H9 (cell line): ENCODE results near the gene STARD8. TPM values are rescaled to one million over a fixed set of nuclear protein-coding genes. Genes with fewer than 3 reads are reported as not detected.

ENCODE experiments used
- DNase-seq: peaks from one replicate; pipeline ENCODE4 v3.0.0-alpha.2; 2017
- H2AFZ ChIP-seq: one replicate; pipeline ENCODE4 v1.6.1; 2013; ENCODE audit warnings: mild to moderate bottlenecking, low read length, control low read depth, moderate library complexity
- H2AK5ac ChIP-seq: 2 replicates; pipeline ENCODE4 v1.6.1; 2013; ENCODE audit warnings: low read length, control low read depth, mixed read lengths; ENCODE audit not compliant: insufficient read length
- H2BK120ac ChIP-seq: one replicate; pipeline ENCODE4 v1.6.1; 2013; ENCODE audit warnings: low read depth, mild to moderate bottlenecking, low read length, control low read depth, inconsistent platforms; ENCODE audit not compliant: poor library complexity, severe bottlenecking
- H2BK12ac ChIP-seq: 2 replicates; pipeline ENCODE4 v1.6.1; 2013; ENCODE audit warnings: low read length, control low read depth, mixed read lengths, low read depth; ENCODE audit not compliant: insufficient read length
- H2BK15ac ChIP-seq: 2 replicates; pipeline ENCODE4 v1.6.1; 2013; ENCODE audit warnings: low read depth, low read length, control low read depth
- H2BK20ac ChIP-seq: one replicate; pipeline ENCODE4 v1.6.1; 2013; ENCODE audit warnings: low read depth, mild to moderate bottlenecking, low read length, control low read depth, inconsistent platforms; ENCODE audit not compliant: poor library complexity, severe bottlenecking
- H2BK5ac ChIP-seq: 2 replicates; pipeline ENCODE4 v1.6.1; 2013; ENCODE audit warnings: low read length, control low read depth, mixed read lengths; ENCODE audit not compliant: insufficient read length
- H3K14ac ChIP-seq: 2 replicates; pipeline ENCODE4 v1.6.1; 2013; ENCODE audit warnings: low read length, control low read depth; ENCODE audit not compliant: insufficient read depth
- H3K18ac ChIP-seq: 2 replicates; pipeline ENCODE4 v1.6.1; 2013; ENCODE audit warnings: low read depth, mild to moderate bottlenecking, mixed read lengths, low read length, control low read depth; ENCODE audit not compliant: insufficient read length
- H3K23ac ChIP-seq: 2 replicates; pipeline ENCODE4 v1.6.1; 2013; ENCODE audit warnings: low read length, control low read depth, mixed read lengths, low read depth; ENCODE audit not compliant: insufficient read length
- H3K23me2 ChIP-seq: 2 replicates; pipeline ENCODE4 v1.6.1; 2013; ENCODE audit warnings: low read depth, mild to moderate bottlenecking, mixed read lengths, low read length, control low read depth; ENCODE audit not compliant: insufficient read length, poor library complexity, severe bottlenecking
- H3K27ac ChIP-seq: 2 replicates; pipeline ENCODE4 v1.5.1; 2013; ENCODE audit warnings: low read length, control low read depth, mixed read lengths, low read depth; ENCODE audit not compliant: insufficient read length
- H3K27me3 ChIP-seq: 2 replicates; pipeline ENCODE4 v1.6.1; 2013; ENCODE audit warnings: low read length, control low read depth, inconsistent platforms; ENCODE audit not compliant: insufficient read depth
- H3K4ac ChIP-seq: 2 replicates; pipeline ENCODE4 v1.6.1; 2013; ENCODE audit warnings: low read depth, mild to moderate bottlenecking, control low read depth, inconsistent platforms, low read length, moderate library complexity
- H3K4me1 ChIP-seq: 2 replicates; pipeline ENCODE4 v1.6.1; 2013; ENCODE audit warnings: low read length, control low read depth, inconsistent platforms; ENCODE audit not compliant: insufficient read depth
- H3K4me2 ChIP-seq: 2 replicates; pipeline ENCODE4 v1.6.1; 2013; ENCODE audit warnings: low read length, control low read depth, mixed read lengths; ENCODE audit not compliant: insufficient read length, insufficient read depth
- H3K56ac ChIP-seq: 2 replicates; pipeline ENCODE4 v1.6.1; 2013; ENCODE audit warnings: low read depth, mild to moderate bottlenecking, mixed read lengths, low read length, control low read depth; ENCODE audit not compliant: insufficient read length
- H3K79me1 ChIP-seq: 2 replicates; pipeline ENCODE4 v1.6.1; 2013; ENCODE audit warnings: low read depth, mild to moderate bottlenecking, moderate library complexity, low read length, control low read depth, inconsistent platforms; ENCODE audit not compliant: insufficient read depth, poor library complexity, severe bottlenecking
- H3K79me2 ChIP-seq: 2 replicates; pipeline ENCODE4 v1.6.1; 2013; ENCODE audit warnings: low read length, control low read depth, inconsistent platforms; ENCODE audit not compliant: insufficient read depth
- H3K9ac ChIP-seq: 2 replicates; pipeline ENCODE4 v1.6.1; 2013; ENCODE audit warnings: low read length, control low read depth, mixed read lengths; ENCODE audit not compliant: insufficient read length; ENCODE audit errors: extremely low read depth
- H3K9me3 ChIP-seq: one replicate; pipeline ENCODE4 v1.6.1; 2013; ENCODE audit warnings: low read depth, low read length, inconsistent platforms; ENCODE audit not compliant: control insufficient read depth
- H3T11ph ChIP-seq: one replicate; pipeline ENCODE4 v1.6.1; 2013; ENCODE audit warnings: mild to moderate bottlenecking, low read length, control low read depth, inconsistent platforms
- H4K20me1 ChIP-seq: one replicate; pipeline ENCODE4 v1.6.1; 2013; ENCODE audit not compliant: control insufficient read depth, insufficient read length, insufficient read depth
- H4K5ac ChIP-seq: 2 replicates; pipeline ENCODE4 v1.6.1; 2013; ENCODE audit warnings: low read depth, mild to moderate bottlenecking, mixed read lengths, low read length, control low read depth; ENCODE audit not compliant: insufficient read length
- H4K8ac ChIP-seq: replicated peaks from 2 replicates; pipeline ENCODE4 v1.6.1; 2013; ENCODE audit warnings: low read length, control low read depth, mixed read lengths, low read depth; ENCODE audit not compliant: insufficient read length
- H4K91ac ChIP-seq: 2 replicates; pipeline ENCODE4 v1.6.1; 2013; ENCODE audit warnings: low read depth, mild to moderate bottlenecking, moderate library complexity, mixed read lengths, low read length, control low read depth; ENCODE audit not compliant: insufficient read length
- H3K27ac Mint-ChIP-seq, 3 experiments: 2 replicates in 2 of 3; 3 replicates in 1 of 3; pipeline ENCODE4 v1.8.0; 2020 to 2021; ENCODE audit warnings: mixed read lengths in 3 of 3, mild to moderate bottlenecking in 1 of 3, moderate library complexity in 1 of 3
- H3K27me3 Mint-ChIP-seq: 2 replicates; pipeline ENCODE4 v1.8.0; 2021; ENCODE audit warnings: low read depth, mild to moderate bottlenecking, moderate library complexity, mixed read lengths
- H3K36me3 Mint-ChIP-seq, 3 experiments: 2 replicates in 2 of 3; 3 replicates in 1 of 3; pipeline ENCODE4 v1.8.0; 2020 to 2021; ENCODE audit warnings: low read depth in 3 of 3, mixed read lengths in 3 of 3; ENCODE audit not compliant: insufficient read depth in 1 of 3
- H3K4me1 Mint-ChIP-seq, 2 experiments: 2 replicates each; pipeline ENCODE4 v1.8.0; 2020; ENCODE audit warnings: mixed read lengths in 2 of 2
- H3K4me3 Mint-ChIP-seq, 2 experiments: 2 replicates in 1 of 2; 3 replicates in 1 of 2; pipeline ENCODE4 v1.8.0; 2020 to 2021; ENCODE audit warnings: mild to moderate bottlenecking in 2 of 2, mixed read lengths in 2 of 2, moderate library complexity in 1 of 2
- H3K9me3 Mint-ChIP-seq, 2 experiments: 2 replicates in 1 of 2; 3 replicates in 1 of 2; pipeline ENCODE4 v1.8.0; 2020; ENCODE audit warnings: mild to moderate bottlenecking in 2 of 2, mixed read lengths in 2 of 2, moderate library complexity in 1 of 2
- CTCF ChIP-seq: fragments of 200-600 bp; sonication (generic); conservative IDR thresholded peaks from 3 replicates; pipeline ENCODE4 v1.8.0; 2021; ENCODE audit warnings: antibody characterized with exemption, mild to moderate bottlenecking
- WGBS: extraction: QIAGEN DNeasy Blood & Tissue Kit; methylation state at CpG from one replicate; pipeline ENCODE4 v1.1.7; 2013; ENCODE audit warnings: missing lambda C conversion rate, low lambda C conversion rate, mixed read lengths; ENCODE audit not compliant: insufficient read length; ENCODE audit errors: extremely low coverage; 5-methylcytosine and 5-hydroxymethylcytosine counted together
- total RNA-seq: library from RNA; stranded (reverse); gene quantifications from 2 replicates; pipeline ENCODE4 v1.2.1, GENCODE V29; 2021

Gene STARD8
- total RNA-seq, 1 experiment from 2014 or later = 0.52 TPM

GRCh38 chrX:68598841-68599240 is 48.6 kb upstream of the STARD8 start:
- Histone ChIP-seq H3K4me2 (no peak overlapping the region), H2BK20ac (no peak overlapping the region), H4K20me1 (no peaks in the 10 kb centered on the region), H3K4ac (no peak overlapping the region), H3K27me3 (no peaks in the 10 kb centered on the region), H2BK120ac (no peak overlapping the region), H3K14ac (no peak overlapping the region), H3K23ac (no peak overlapping the region), H3K9me3 (peaks cover 10% of the 10 kb centered on the region), H3K18ac (no peak overlapping the region), H3K23me2 (no peaks in the 10 kb centered on the region), H2BK5ac (no peak overlapping the region), H2AK5ac (no peak overlapping the region), H3K4me1 (no peaks in the 10 kb centered on the region), H3K27ac (no peak overlapping the region), H2AFZ (no peak overlapping the region), H3K79me2 (no peaks in the 10 kb centered on the region), H2BK15ac (no peak overlapping the region), H3K79me1 (no peaks in the 10 kb centered on the region), H3K9ac (no peak overlapping the region), H2BK12ac (no peak overlapping the region), H3K56ac (no peak overlapping the region), H4K8ac (no peak overlapping the region), H4K91ac (no peak overlapping the region), H4K5ac (no peak overlapping the region), H3T11ph (no peak overlapping the region)
- Mint-ChIP-seq H3K36me3 (peaks cover 9 to 22% (median 18%) of the 10 kb centered on the region in 3 experiments; a peak in 5 of 7 replicates), H3K27me3 (peaks cover 6% of the 10 kb centered on the region), H3K9me3 (peaks cover 86% of the 10 kb centered on the region in 2 experiments), H3K4me3 (no peak overlapping the region), H3K27ac (no peak overlapping the region), H3K4me1 (no peaks in the 10 kb centered on the region)
- TF ChIP-seq CTCF = no peak
- WGBS = no CpG with 5 or more reads among the region's 1 CpG
- no peak for DNase-seq
